ENCODE data around the gene ZNF516.

The ZNF516 gene

DNA sequence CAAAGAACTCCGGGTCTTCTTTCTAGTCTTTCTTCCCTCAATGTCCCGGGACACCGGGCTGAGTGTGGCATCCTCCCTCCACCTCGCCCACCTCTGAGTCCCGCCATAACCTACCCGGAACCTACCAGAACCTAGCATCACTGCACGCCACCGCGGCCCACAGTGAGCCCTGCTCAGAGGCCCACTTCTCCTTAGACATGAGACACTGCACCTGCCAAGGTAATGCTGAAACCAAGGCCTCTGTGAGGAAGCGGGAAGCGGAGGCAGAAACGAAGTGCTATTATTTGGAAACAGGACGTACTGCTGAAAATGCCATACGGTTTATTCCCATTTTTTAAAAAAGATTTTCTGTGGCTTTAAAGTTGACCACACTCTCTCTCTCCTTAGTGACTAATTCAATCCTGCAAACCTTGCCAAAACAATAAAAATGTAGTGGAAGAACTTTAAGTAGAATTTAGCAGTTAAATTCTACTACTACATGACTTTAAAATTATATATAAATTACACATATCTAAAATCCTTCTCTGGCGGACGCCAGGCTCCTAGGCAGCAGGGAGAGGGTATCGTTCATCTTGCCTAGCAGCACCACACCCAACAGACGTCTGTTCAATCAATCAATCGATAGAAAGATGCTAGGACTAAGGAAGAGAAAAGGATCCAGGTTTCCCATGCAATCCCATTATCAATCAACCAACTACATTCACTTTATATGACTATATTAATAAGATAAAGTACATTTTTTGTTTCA, 82.0 kb downstream of the ZNF516 start:
- no peak overlapping the region for H3K4me3 ChIP-seq (ENCODE audit: low read depth, low read length)
- TF ChIP-seq CTCF (IDR thresholded peaks at IDR 0.05; ENCODE audit: low read depth, low read length), result no peak

DNA sequence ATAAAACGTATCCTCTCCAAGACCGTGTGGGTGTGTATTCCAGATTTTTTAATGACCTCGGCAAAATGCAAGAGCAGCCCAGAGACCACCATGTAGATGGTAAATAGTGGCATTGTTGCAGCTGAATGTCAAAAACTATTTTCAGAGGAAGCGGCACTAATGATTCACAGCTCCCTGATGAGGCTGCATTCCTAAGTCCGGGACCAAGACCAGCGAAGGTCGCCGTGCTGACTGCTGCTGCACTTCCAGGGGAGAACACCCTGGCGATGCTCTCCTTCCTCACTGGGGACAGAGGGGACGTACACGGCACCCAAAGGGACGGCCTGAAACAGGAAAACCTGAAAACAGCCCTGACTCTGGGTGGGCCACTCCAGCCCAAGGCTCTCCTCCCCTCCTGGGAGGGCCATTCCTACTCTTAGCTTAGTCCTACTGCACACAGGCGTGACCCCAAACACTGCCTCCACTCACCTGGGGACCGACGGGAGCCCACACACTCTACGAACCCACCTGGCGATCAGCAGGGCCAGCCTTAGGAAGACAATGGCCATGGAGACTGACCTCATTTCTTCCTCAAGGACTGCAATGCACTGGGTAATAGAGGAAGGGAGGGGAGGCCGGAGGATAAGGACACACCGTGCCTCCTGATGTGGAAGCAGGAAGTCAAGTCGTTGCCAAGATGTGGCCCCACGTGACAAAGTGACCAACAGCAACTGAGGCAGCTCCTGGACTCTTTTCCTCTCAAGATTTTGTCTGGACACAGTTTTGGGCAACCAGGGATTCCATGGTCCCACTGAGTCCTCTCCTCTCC, 82.8 kb downstream of the ZNF516 start:
- TF ChIP-seq CTCF (IDR thresholded peaks at IDR 0.05; ENCODE audit: low read depth, low read length), result no peak
- H3K4me3 ChIP-seq (ENCODE audit: low read depth, low read length), result no peak overlapping the region

DNA sequence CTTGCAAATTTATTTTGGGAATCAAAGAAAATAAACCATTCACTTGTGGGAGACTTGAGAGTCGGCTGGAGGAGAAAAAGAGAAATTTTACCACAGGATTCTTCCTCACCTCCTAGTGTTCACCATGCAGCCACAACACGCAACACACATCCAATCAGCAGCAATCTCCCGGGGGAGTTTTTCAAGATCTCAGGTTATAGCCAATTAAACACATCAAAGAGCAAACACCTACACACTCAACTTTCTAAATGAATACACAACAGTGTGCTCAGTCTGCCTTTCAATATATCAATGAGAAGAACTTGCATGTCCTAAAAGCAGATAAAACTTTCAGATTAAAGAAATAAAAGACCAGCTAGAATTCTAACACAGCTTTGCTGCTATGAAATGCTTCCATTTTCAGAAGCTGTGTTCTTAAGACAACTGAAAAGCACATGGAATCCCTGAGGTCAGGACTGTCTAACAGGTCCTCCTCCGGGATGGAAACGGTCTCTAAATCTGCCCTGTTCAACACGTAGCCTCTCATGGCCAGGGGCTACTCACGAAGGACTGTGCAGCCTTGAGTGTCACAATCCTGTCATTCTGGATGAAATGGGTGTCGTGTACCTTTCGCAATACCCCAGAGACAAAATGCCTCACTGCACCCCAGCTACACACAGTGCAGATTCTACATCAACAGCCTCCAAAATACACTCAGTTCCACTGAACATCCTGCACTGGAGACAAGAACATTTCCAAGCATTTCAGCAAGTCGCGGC, 84.2 kb downstream of the ZNF516 start:
- H3K4me3 ChIP-seq (ENCODE audit: low read depth, low read length), result no peak overlapping the region
- TF ChIP-seq CTCF (IDR thresholded peaks at IDR 0.05; ENCODE audit: low read depth, low read length), result no peak

- no peak for TF ChIP-seq CTCF (IDR thresholded peaks at IDR 0.05; ENCODE audit: low read depth, low read length)
- H3K4me3 ChIP-seq (ENCODE audit: low read depth, low read length), result no peak overlapping the region
Measured at GRCh38 chr18:76410033-76410432, 85.0 kb downstream of the ZNF516 start.

- no peak for TF ChIP-seq CTCF (IDR thresholded peaks at IDR 0.05; ENCODE audit: low read depth, low read length)
- no peak overlapping the region for H3K4me3 ChIP-seq (ENCODE audit: low read depth, low read length)
Measured at GRCh38 chr18:76408480-76409067, 86.5 kb downstream of the ZNF516 start.

DNA sequence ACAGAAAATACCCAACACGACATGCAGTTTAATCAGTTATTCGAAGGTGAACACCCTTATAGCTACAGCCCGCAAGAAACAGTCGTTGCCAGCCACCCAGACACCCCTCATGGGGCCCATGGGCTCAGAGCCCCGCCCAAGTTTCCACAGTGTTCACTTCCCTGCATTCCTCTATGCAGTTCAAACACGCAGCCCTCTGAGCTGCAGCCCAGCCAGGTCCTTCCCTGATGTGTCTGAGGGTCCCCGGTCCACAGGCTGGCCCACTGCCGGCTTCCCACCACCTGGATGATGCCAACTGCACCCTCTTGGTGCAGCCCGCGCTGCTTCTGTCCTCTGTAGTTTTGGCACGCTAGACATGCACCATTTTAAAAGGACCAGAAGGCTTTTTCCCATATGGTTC, 87.4 kb downstream of the ZNF516 start:
- no peak for TF ChIP-seq CTCF (IDR thresholded peaks at IDR 0.05; ENCODE audit: low read depth, low read length)
- H3K4me3 ChIP-seq (ENCODE audit: low read depth, low read length), result no peak overlapping the region
